Measurements from ENCODE around the gene SERPINE2.

The SERPINE2 gene

DNA sequence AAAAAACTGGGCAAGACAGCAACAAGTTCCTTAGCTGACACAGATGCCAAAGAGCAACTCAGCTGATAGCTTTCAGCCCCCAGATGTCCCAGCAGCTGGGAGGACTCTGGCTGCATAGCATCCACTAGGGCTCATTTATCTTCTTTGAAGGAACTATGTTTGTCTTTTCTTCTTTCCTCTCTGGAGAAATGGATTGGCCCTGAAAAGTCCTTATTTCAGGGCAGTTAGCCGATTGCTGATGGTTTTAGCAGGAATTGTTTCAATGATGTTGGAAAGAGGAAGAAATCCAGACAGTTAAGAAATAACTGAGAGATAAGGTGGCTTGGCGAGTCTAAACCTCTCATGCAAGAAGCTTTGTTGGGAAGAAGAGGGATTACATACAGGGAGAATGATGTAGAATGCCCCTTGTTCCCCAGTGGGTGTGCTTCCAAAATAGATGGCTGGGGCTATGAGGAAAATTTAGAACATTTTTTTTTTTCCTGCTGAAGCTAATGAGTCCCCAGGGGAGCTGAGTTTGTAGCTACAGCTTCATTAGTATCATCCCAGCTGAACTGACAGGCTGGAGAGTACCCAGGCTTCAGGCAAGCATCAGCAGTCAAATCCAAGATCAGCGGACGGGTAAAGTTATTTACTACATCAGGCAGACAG, 33.6 kb upstream of the SERPINE2 start:
- TF ChIP-seq, protein P1, sequence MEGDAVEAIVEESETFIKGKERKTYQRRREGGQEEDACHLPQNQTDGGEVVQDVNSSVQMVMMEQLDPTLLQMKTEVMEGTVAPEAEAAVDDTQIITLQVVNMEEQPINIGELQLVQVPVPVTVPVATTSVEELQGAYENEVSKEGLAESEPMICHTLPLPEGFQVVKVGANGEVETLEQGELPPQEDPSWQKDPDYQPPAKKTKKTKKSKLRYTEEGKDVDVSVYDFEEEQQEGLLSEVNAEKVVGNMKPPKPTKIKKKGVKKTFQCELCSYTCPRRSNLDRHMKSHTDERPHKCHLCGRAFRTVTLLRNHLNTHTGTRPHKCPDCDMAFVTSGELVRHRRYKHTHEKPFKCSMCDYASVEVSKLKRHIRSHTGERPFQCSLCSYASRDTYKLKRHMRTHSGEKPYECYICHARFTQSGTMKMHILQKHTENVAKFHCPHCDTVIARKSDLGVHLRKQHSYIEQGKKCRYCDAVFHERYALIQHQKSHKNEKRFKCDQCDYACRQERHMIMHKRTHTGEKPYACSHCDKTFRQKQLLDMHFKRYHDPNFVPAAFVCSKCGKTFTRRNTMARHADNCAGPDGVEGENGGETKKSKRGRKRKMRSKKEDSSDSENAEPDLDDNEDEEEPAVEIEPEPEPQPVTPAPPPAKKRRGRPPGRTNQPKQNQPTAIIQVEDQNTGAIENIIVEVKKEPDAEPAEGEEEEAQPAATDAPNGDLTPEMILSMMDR (IDR thresholded peaks at IDR 0.05; ENCODE audit: low read depth, low read length): no peak

DNA sequence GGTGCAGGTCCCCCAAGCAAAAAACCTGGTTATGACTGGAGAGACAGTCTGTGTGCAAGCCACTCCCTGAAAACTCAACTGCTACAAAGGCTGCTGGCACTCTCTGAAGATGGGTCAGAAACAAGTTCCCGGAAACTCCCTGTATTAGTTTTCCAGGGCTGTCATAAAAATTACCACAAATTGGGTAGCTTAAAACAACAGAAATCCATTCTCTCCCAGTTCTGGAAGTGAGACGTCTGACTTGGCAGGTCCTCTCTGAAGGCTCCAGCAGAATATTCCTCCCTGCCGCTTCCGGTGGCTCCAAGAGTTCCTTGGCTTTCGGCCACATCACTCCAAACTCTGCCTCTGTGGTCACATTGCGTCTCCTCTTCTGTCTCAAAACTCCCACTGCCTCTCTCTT, 30.1 kb upstream of the SERPINE2 start:
- TF ChIP-seq, protein P1 (IDR thresholded peaks at IDR 0.05; ENCODE audit: low read depth, low read length): no peak
- no peak for DNase-seq
- Histone ChIP-seq H3K27me3 (ENCODE audit: insufficient read depth, low read depth, severe bottlenecking) (no peaks in the 10 kb centered on the region), H3K27ac (no peak overlapping the region), H3K4me3 (ENCODE audit: low read depth, low read length) (no peak overlapping the region), H3K9me3 (ENCODE audit: severe bottlenecking) (no peaks in the 10 kb centered on the region), H3K36me3 (no peaks in the 10 kb centered on the region)

More for the DNA sequence above, 33.6 kb upstream of the SERPINE2 start:
- Histone ChIP-seq H3K27ac (no peak overlapping the region), H3K36me3 (no peaks in the 10 kb centered on the region), H3K9me3 (ENCODE audit: severe bottlenecking) (no peaks in the 10 kb centered on the region), H3K27me3 (ENCODE audit: insufficient read depth, low read depth, severe bottlenecking) (no peaks in the 10 kb centered on the region), H3K4me3 (ENCODE audit: low read depth, low read length) (no peak overlapping the region)
- no peak for DNase-seq

DNA sequence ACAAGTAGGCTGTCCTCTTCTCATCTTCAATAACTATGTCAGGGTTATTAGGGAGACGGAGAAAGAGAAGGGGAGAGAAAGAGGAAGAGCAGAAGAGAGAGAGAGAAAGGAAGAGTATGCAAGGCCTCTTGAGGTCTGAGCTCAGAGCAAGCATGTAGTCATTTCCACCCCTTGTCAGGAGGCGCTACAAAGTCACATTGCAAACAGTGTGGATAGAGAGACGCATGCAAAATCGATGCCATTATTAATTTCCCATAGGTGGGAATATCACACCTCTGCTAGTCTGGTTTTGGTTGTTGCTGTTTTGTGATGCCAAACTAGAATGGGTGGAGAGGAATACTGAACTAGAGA, 24.2 kb upstream of the SERPINE2 start:
- H3K36me3 ChIP-seq: no peaks in the 10 kb centered on the region
- TF ChIP-seq, protein P1 (IDR thresholded peaks at IDR 0.05; ENCODE audit: low read depth, low read length): no peak
- no peaks in the 10 kb centered on the region for H3K27me3 ChIP-seq (ENCODE audit: insufficient read depth, low read depth, severe bottlenecking)
- no peak overlapping the region for H3K4me3 ChIP-seq (ENCODE audit: low read depth, low read length)
- H3K27ac ChIP-seq: no peak overlapping the region
- no peak for DNase-seq
- H3K9me3 ChIP-seq (ENCODE audit: severe bottlenecking): no peaks in the 10 kb centered on the region

DNA sequence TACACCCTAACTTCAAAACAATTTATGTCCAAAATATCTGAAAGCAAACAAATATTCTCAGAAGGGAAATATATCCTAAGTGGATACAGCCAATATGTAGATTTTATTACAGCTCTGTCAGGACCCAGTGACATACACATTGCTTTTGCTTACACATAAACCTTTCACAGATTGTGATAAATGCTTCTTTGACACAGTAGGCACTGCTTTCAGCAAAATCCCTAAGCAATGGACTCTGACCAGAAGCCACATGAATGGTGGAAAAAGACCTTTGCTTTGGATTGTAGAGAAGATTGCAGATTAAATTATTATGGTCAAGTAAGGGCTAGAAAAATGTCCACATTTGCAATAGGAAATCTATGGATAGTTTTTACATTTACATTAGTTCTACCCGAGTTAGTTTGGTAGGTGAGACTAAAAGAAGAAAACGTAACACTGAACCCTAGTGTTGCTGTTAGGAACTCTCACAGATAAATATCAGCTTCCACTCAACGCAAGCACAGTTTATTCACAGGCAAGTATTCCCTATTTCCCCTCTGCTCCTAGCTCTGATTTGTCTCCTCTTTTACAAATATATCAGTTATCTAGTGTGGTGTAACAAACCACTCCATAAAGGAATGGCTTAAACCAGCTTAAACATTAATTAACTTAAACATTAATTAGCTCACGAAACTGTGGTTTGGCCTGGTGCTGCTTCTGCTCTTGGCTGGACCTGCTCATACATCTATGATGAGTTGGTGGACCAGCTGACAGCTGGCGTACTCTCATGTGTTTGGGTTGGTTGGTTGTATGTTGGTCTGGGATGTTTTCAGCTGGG, 23.6 kb upstream of the SERPINE2 start:
- no peak overlapping the region for H3K27ac ChIP-seq
- no peaks in the 10 kb centered on the region for H3K27me3 ChIP-seq (ENCODE audit: insufficient read depth, low read depth, severe bottlenecking)
- no peak for DNase-seq
- TF ChIP-seq, protein P1 (IDR thresholded peaks at IDR 0.05; ENCODE audit: low read depth, low read length): 0 out of 2 replicates have a peak, but pooled peaks have one; percentile 9
- no peaks in the 10 kb centered on the region for H3K9me3 ChIP-seq (ENCODE audit: severe bottlenecking)
- no peak overlapping the region for H3K4me3 ChIP-seq (ENCODE audit: low read depth, low read length)
- H3K36me3 ChIP-seq: no peaks in the 10 kb centered on the region

DNA sequence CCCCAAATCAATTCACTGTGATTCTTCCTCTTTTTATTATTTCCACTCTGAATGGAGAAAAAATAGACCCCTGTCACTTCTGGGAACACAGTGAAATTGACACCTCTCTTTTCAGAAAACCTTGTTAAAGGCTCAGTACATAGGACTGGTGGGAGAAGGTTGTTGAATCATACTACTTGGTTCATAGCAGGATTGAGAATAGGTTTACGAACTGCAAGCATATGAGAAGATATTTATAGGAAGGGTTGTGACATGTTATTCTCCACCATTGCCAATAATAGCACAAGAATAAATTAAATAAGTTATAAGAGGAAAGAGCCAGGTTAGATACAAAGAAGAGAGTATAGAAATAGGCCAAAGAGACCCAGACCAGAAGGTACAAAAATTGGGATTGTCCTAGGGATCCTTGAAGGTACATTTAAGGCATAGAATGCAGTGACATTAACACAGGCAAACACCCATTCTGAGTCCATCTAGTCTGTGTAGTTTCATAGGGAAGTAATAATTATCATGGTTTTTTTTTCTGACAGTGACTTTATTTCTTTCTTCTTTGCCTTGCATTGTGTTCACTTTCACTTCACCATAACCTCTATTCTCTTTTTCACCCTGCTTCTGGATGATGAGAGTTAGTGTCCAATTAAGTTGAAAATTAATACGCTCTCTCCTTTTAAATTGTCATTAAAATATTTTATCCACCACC, 21.8 kb upstream of the SERPINE2 start:
- H3K9me3 ChIP-seq (ENCODE audit: severe bottlenecking): no peaks in the 10 kb centered on the region
- no peaks in the 10 kb centered on the region for H3K27me3 ChIP-seq (ENCODE audit: insufficient read depth, low read depth, severe bottlenecking)
- H3K36me3 ChIP-seq: no peaks in the 10 kb centered on the region
- no peak for DNase-seq
- no peak overlapping the region for H3K27ac ChIP-seq
- TF ChIP-seq, protein P1 (IDR thresholded peaks at IDR 0.05; ENCODE audit: low read depth, low read length): no peak
- H3K4me3 ChIP-seq (ENCODE audit: low read depth, low read length): no peak overlapping the region
